ENCODE data around the gene RASSF7.

DNA sequence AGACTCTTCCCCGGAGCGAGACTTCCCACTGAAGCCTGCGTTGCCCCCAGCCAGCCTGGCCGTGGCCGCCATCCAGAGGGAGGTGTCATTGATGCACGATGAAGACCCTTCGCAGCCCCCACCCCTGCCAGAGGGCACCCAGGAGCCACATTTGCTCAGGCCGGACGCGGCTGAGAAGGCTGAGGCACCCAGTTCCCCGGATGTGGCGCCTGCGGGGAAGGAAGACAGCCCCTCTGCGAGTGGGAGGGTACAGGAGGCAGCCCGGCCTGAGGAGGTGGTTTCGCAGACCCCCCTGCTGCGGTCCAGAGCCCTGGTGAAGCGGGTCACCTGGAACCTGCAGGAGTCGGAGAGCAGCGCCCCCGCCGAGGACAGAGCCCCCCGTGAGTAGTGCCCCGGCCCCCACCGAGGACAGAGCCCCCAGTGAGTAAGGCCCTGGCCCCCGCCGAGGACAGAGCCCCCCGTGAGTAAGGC is 48.6 kb downstream of the RASSF7 start:
- TF ChIP-seq, protein P1, sequence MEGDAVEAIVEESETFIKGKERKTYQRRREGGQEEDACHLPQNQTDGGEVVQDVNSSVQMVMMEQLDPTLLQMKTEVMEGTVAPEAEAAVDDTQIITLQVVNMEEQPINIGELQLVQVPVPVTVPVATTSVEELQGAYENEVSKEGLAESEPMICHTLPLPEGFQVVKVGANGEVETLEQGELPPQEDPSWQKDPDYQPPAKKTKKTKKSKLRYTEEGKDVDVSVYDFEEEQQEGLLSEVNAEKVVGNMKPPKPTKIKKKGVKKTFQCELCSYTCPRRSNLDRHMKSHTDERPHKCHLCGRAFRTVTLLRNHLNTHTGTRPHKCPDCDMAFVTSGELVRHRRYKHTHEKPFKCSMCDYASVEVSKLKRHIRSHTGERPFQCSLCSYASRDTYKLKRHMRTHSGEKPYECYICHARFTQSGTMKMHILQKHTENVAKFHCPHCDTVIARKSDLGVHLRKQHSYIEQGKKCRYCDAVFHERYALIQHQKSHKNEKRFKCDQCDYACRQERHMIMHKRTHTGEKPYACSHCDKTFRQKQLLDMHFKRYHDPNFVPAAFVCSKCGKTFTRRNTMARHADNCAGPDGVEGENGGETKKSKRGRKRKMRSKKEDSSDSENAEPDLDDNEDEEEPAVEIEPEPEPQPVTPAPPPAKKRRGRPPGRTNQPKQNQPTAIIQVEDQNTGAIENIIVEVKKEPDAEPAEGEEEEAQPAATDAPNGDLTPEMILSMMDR (IDR thresholded peaks at IDR 0.05), result no peak
- TF ChIP-seq POLR2A (IDR thresholded peaks at IDR 0.05) (no peak), POLR2AphosphoS5 (IDR thresholded peaks at IDR 0.05) (no peak), EP300 (IDR thresholded peaks at IDR 0.05) (no peak)
